ENCODE data around the gene CHST3. TPM values are rescaled to one million over a fixed set of nuclear protein-coding genes. Genes with fewer than 3 reads are reported as not detected.

The CHST3 gene
- total and polyA plus RNA-seq, 2 experiments from 2014 or later: 1.9 to 22.5 TPM

DNA sequence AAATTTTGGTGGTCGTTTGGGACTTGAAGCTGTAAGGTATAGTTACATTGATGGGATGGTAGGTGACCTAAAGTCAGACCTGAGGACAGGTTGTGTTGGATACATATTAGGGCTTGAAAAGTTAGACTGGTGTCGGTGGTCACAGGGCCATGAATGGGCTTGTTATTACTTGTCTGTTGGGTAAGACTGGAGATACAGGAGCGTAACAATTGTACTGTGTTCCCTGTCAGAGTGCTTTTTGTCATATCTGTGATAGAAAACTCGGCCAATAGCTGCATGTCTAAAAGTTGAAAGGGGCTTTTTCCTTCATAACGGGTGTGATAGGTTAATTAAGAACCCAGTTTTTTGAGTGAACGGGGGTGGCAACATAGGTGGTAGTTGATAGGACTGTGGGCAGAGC lies 13.5 kb upstream of the CHST3 start:
- DNase-seq (ENCODE audit: low read depth in 1 of 2, low spot score in 1 of 2): no peak
- H3K36me3 ChIP-seq: no peaks in the 10 kb centered on the region
- H3K4me1 ChIP-seq (ENCODE audit: low read depth): no peaks in the 10 kb centered on the region
- H3K4me3 ChIP-seq: no peak overlapping the region
- no peaks in the 10 kb centered on the region for H3K27me3 ChIP-seq
- H3K27ac ChIP-seq: no peak overlapping the region
- TF ChIP-seq, protein P1, sequence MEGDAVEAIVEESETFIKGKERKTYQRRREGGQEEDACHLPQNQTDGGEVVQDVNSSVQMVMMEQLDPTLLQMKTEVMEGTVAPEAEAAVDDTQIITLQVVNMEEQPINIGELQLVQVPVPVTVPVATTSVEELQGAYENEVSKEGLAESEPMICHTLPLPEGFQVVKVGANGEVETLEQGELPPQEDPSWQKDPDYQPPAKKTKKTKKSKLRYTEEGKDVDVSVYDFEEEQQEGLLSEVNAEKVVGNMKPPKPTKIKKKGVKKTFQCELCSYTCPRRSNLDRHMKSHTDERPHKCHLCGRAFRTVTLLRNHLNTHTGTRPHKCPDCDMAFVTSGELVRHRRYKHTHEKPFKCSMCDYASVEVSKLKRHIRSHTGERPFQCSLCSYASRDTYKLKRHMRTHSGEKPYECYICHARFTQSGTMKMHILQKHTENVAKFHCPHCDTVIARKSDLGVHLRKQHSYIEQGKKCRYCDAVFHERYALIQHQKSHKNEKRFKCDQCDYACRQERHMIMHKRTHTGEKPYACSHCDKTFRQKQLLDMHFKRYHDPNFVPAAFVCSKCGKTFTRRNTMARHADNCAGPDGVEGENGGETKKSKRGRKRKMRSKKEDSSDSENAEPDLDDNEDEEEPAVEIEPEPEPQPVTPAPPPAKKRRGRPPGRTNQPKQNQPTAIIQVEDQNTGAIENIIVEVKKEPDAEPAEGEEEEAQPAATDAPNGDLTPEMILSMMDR (IDR thresholded peaks at IDR 0.05; ENCODE audit: low read depth, low read length): no peak
- H3K9me3 ChIP-seq (ENCODE audit: low read depth): no peaks in the 10 kb centered on the region

DNA sequence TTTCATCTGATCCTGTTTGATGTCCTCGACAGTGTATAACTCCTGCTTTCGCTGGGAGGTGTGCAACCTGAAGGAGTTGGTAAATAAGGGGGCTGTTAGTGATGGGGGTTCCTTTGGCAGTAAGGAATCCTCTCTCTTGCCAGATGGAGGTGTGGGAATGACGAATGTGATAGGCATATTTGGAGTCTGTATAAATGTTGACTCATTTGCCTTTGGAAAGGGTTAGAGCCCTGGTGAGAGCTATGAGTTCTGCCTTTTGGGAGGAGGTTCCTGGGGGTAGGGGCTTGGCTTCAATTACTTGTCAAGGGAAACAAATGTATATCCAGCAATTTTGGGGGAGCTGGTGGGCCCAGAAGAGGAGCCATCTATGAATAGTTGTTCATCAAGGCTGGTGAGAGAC lies 11.4 kb upstream of the CHST3 start:
- Histone ChIP-seq H3K9me3 (ENCODE audit: low read depth) (no peaks in the 10 kb centered on the region), H3K27ac (no peak overlapping the region), H3K4me3 (no peak overlapping the region), H3K36me3 (no peaks in the 10 kb centered on the region), H3K4me1 (ENCODE audit: low read depth) (no peaks in the 10 kb centered on the region), H3K27me3 (no peaks in the 10 kb centered on the region)
- TF ChIP-seq, protein P1 (IDR thresholded peaks at IDR 0.05; ENCODE audit: low read depth, low read length): no peak
- DNase-seq (ENCODE audit: low read depth in 1 of 2, low spot score in 1 of 2): no peak

DNA sequence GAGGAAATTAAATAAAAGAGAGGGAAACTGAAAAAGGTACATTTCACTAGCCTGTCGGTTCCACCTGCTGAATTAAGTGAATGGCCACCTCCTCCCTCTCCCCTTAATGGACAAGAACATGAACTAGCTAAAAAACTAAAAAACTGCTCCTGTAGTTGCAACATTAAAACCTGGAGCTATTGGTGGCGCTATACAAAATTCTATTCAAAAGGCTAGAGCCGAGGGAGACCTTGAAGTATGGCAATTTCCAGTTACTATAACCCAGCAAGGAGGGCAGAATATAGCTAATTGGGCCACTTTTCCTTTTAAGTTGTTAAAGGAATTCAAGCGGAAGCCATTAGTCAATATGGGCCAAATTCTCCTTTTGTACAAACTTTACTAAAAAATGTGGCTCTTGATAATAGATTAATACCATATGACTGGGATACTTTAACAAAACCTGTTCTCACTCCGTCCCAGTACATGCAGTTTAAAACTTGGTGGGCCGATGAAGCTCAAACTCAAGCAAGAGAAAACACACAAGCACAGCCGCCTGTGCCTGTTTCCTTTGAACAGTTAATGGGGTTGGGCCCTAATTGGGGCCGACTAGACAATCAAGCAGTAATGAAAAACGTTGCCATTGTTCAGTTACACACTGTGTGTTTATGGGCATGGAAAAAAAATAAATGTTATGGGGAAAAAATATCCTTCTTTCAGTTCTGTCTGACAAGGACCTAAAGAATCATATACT lies 6.5 kb upstream of the CHST3 start:
- H3K27ac ChIP-seq: no peak overlapping the region
- DNase-seq (ENCODE audit: low read depth in 1 of 2, low spot score in 1 of 2): peak in 1 of 2 donors; percentile 26

DNA sequence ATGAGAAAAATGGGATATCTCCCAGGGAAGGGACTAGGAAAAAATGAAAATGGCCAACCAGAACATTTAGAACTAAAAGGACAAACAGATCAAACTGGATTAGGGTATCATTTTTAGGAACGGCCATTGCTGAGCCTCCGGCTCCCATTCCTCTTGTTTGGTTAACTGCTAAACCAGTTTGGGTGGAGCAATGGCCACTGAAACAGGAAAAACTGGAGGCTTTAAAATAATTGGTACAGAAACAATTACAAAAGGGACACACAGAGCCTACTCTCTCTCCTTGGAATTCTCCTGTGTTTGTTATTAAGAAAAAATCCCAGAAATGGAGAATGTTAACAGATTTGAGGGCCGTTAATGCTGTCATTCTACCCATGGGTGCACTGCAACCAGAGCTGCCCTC lies 4.7 kb upstream of the CHST3 start:
- Histone ChIP-seq H3K9me3 (ENCODE audit: low read depth) (no peaks in the 10 kb centered on the region), H3K4me3 (no peak overlapping the region), H3K27me3 (no peaks in the 10 kb centered on the region), H3K36me3 (no peaks in the 10 kb centered on the region), H3K27ac (no peak overlapping the region), H3K4me1 (ENCODE audit: low read depth) (peaks cover 12% of the 10 kb centered on the region)
- DNase-seq (ENCODE audit: low read depth in 1 of 2, low spot score in 1 of 2): no peak
- TF ChIP-seq, protein P1 (IDR thresholded peaks at IDR 0.05; ENCODE audit: low read depth, low read length): no peak

More for the DNA sequence above, 6.5 kb upstream of the CHST3 start:
- Histone ChIP-seq H3K9me3 (ENCODE audit: low read depth) (no peaks in the 10 kb centered on the region), H3K36me3 (no peaks in the 10 kb centered on the region), H3K4me1 (ENCODE audit: low read depth) (peaks cover 1% of the 10 kb centered on the region), H3K27me3 (no peaks in the 10 kb centered on the region), H3K4me3 (no peak overlapping the region)
- TF ChIP-seq, protein P1 (IDR thresholded peaks at IDR 0.05; ENCODE audit: low read depth, low read length): peak; percentile 18

DNA sequence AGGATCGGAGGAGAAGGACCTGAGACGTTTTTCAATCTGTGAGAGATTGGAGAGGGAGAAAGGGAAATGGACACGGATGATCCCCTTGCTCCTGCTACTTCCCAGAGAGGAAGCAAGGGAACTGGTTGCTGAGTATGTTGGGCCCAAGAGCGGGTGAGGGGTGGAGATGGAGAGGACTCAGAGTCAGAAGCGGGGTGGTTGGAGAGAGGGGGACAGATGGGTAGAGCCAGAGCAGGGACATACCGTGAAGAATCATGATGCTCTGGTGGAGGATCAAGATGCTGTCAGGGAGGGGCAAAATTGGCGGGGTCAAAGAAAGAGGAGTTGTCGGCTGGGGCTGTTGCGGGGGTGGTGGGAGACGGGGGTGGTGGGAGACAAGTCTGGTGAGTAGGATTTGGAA lies 2.4 kb upstream of the CHST3 start:
- H3K4me3 ChIP-seq: no peak overlapping the region
- H3K27ac ChIP-seq: no peak overlapping the region
- DNase-seq (ENCODE audit: low read depth in 1 of 2, low spot score in 1 of 2): no peak
- H3K27me3 ChIP-seq: no peaks in the 10 kb centered on the region
- H3K36me3 ChIP-seq: no peaks in the 10 kb centered on the region
- H3K9me3 ChIP-seq (ENCODE audit: low read depth): no peaks in the 10 kb centered on the region
- H3K4me1 ChIP-seq (ENCODE audit: low read depth): peaks cover 12% of the 10 kb centered on the region
- TF ChIP-seq, protein P1 (IDR thresholded peaks at IDR 0.05; ENCODE audit: low read depth, low read length): no peak
